HL-60 (cell line): ENCODE measurements around the gene NPC2.

Experiments
- DNase-seq, 2 experiments: peaks; one replicate each; pipeline ENCODE4 v3.0.0-alpha.2; 2010 to 2020; ENCODE audit warnings: low read depth in 1 of 2, low spot score in 1 of 2
- H3K27ac ChIP-seq: fragments of 250-450 bp; sonication (Bioruptor Pico); replicated peaks from 2 replicates; pipeline ENCODE4 v1.5.1; 2020; ENCODE audit warnings: mild to moderate bottlenecking, moderate library complexity
- H3K27me3 ChIP-seq: fragments of 250-450 bp; sonication (Bioruptor Pico); 2 replicates; pipeline ENCODE4 v1.5.1; 2021; ENCODE audit warnings: mild to moderate bottlenecking, moderate library complexity; ENCODE audit not compliant: insufficient read depth, poor library complexity, severe bottlenecking
- H3K4me3 ChIP-seq: replicated peaks from 2 replicates; pipeline ENCODE4 v1.5.1; 2011; ENCODE audit warnings: mild to moderate bottlenecking, control low read depth, low read length; ENCODE audit not compliant: insufficient read depth
- CTCF ChIP-seq: IDR thresholded peaks from one replicate; pipeline ENCODE4 v1.5.1; 2011; ENCODE audit warnings: low read length, control low read depth, inconsistent platforms; ENCODE audit not compliant: insufficient read depth
- GABPA ChIP-seq: IDR thresholded peaks from 2 replicates; pipeline ENCODE4 v1.6.1; 2012; ENCODE audit warnings: low read depth
- POLR2AphosphoS5 ChIP-seq: IDR thresholded peaks from 2 replicates; pipeline ENCODE4 v1.6.1; 2012; ENCODE audit warnings: low read depth
- REST ChIP-seq: IDR thresholded peaks from 2 replicates; pipeline ENCODE4 v1.6.1; 2012; ENCODE audit warnings: low read depth; ENCODE audit not compliant: insufficient replicate concordance
- SPI1 ChIP-seq: IDR thresholded peaks from 2 replicates; pipeline ENCODE4 v1.6.1; 2012; ENCODE audit warnings: low read depth, mild to moderate bottlenecking, borderline replicate concordance

The NPC2 gene

GRCh38 chr14:74521756-74522155 is 28.7 kb upstream of the NPC2 start:
- Histone ChIP-seq H3K4me3 (no peak overlapping the region), H3K27ac (no peak overlapping the region), H3K27me3 (no peaks in the 10 kb centered on the region)
- no peak for TF ChIP-seq POLR2AphosphoS5
- no peak for TF ChIP-seq CTCF
- TF ChIP-seq REST: no peak
- no peak for TF ChIP-seq SPI1
- TF ChIP-seq GABPA: no peak
- no peak for DNase-seq

GRCh38 chr14:74519316-74520074 is 26.4 kb upstream of the NPC2 start:
- no peaks in the 10 kb centered on the region for H3K27me3 ChIP-seq
- no peak overlapping the region for H3K27ac ChIP-seq
- no peak for DNase-seq
- TF ChIP-seq SPI1 (no peak), POLR2AphosphoS5 (no peak), CTCF (no peak), REST (no peak), GABPA (no peak)
- H3K4me3 ChIP-seq: no peak overlapping the region

- TF ChIP-seq GABPA (no peak), REST (no peak), CTCF (no peak), SPI1 (no peak), POLR2AphosphoS5 (no peak)
- H3K27me3 ChIP-seq: no peaks in the 10 kb centered on the region
- no peak for DNase-seq
- H3K4me3 ChIP-seq: no peak overlapping the region
- no peak overlapping the region for H3K27ac ChIP-seq
Measured at GRCh38 chr14:74518221-74518620, 25.1 kb upstream of the NPC2 start.
